Hippocampal formation (tissue), 2 donors: Measurements from ENCODE around the gene TMEM132D.
"Not testable (repeated sequence)": the region's sequence is repeated elsewhere in the genome, so short reads cannot be mapped to it uniquely, and the experiment has no call there.

Experiments used
- DNase-seq, 2 donors: peaks; one replicate each; lab custom pipeline; 2025; lab: John Stamatoyannopoulos, UW

The TMEM132D gene

GRCh38 chr12:129241852-129242251 lies 662.0 kb downstream of the TMEM132D start:
- DNase-seq: no peak

- no peak for DNase-seq
Observed at GRCh38 chr12:129237881-129238280, 665.9 kb downstream of the TMEM132D start.

- DNase-seq: no peak
Observed at GRCh38 chr12:129234209-129234608, 669.6 kb downstream of the TMEM132D start.

- DNase-seq: no peak
Observed at GRCh38 chr12:129231491-129231890, 672.3 kb downstream of the TMEM132D start.

- no peak for DNase-seq
Observed at GRCh38 chr12:129230995-129231394, 672.8 kb downstream of the TMEM132D start.

GRCh38 chr12:129226851-129227250 lies 677.0 kb downstream of the TMEM132D start:
- no peak for DNase-seq

GRCh38 chr12:129226005-129226404 lies 677.8 kb downstream of the TMEM132D start:
- DNase-seq: no peak

- no peak for DNase-seq
Observed at GRCh38 chr12:129215556-129215955, 688.3 kb downstream of the TMEM132D start.

- no peak for DNase-seq
Observed at GRCh38 chr12:129213551-129213950, 690.3 kb downstream of the TMEM132D start.

GRCh38 chr12:129211862-129212630 lies 691.8 kb downstream of the TMEM132D start:
- DNase-seq: no peak

GRCh38 chr12:129208566-129208965 lies 695.3 kb downstream of the TMEM132D start:
- no peak for DNase-seq

- DNase-seq: no peak
Observed at GRCh38 chr12:129207084-129207483, 696.7 kb downstream of the TMEM132D start.

- DNase-seq: no peak
Observed at GRCh38 chr12:129203456-129203855, 700.4 kb downstream of the TMEM132D start.

GRCh38 chr12:129202109-129202814 lies 701.6 kb downstream of the TMEM132D start:
- DNase-seq: no peak

- DNase-seq: no peak
Observed at GRCh38 chr12:129201029-129201428, 702.8 kb downstream of the TMEM132D start.

GRCh38 chr12:129200576-129200975 lies 703.2 kb downstream of the TMEM132D start:
- DNase-seq: no peak

- no peak for DNase-seq
Observed at GRCh38 chr12:129196927-129197326, 706.9 kb downstream of the TMEM132D start.

- no peak for DNase-seq
Observed at GRCh38 chr12:129195081-129195480, 708.7 kb downstream of the TMEM132D start.

GRCh38 chr12:129193263-129193871 lies 710.5 kb downstream of the TMEM132D start:
- no peak for DNase-seq

- DNase-seq: no peak
Observed at GRCh38 chr12:129190827-129191226, 713.0 kb downstream of the TMEM132D start.

GRCh38 chr12:129189879-129190278 lies 713.9 kb downstream of the TMEM132D start:
- DNase-seq: not testable (repeated sequence)

GRCh38 chr12:129186952-129187351 lies 716.9 kb downstream of the TMEM132D start:
- no peak for DNase-seq

GRCh38 chr12:129185855-129186254 lies 718.0 kb downstream of the TMEM132D start:
- no peak for DNase-seq
